AG09309 (cell line): Measurements from ENCODE around the gene BTN2A1.
"Not testable (repeated sequence)": the region's sequence is repeated elsewhere in the genome, so short reads cannot be mapped to it uniquely, and the experiment has no call there.

Source experiments
- DNase-seq: peaks from one replicate; pipeline ENCODE4 v3.0.0-alpha.2; 2010; ENCODE audit warnings: low read depth
- H3K4me3 ChIP-seq: 2 replicates; pipeline ENCODE4 v1.5.1; 2011; ENCODE audit warnings: mild to moderate bottlenecking, low read depth, low read length, moderate library complexity; ENCODE audit not compliant: control insufficient read depth
- TF ChIP-seq, protein P1 (sequence below): IDR thresholded peaks from 2 replicates; pipeline ENCODE4 v1.5.1; 2011; ENCODE audit warnings: mild to moderate bottlenecking, low read depth, low read length, inconsistent platforms; ENCODE audit not compliant: insufficient read depth, control insufficient read depth; ENCODE audit errors: missing control alignments

BTN2A1 gene

DNA sequence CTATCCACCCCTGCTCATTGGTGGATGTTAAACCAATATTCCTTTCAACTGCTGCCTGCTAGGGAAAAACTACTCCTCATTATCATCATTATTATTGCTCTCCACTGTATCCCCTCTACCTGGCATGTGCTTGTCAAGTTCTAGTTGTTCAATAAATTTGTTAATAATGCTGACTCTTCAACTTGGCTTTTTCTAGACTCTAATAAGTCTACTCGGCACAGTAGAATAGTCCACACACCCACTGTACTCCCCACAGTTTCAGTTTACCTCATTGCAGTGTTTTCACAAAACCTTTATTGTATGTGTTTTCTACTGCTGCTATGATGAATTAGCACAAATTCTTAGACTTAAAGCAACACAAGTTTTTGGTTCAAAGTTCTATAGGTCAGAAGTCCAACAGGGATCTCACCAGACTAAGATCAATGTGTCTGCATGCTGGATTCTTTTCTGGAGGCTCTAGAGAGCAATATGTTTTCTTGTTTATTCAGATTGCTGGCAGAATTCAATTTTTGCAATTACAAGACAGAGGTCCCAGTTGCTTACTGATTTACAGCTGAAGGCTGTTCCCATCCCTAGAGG, 42.6 kb upstream of the BTN2A1 start:
- DNase-seq = no peak
- TF ChIP-seq, protein P1, sequence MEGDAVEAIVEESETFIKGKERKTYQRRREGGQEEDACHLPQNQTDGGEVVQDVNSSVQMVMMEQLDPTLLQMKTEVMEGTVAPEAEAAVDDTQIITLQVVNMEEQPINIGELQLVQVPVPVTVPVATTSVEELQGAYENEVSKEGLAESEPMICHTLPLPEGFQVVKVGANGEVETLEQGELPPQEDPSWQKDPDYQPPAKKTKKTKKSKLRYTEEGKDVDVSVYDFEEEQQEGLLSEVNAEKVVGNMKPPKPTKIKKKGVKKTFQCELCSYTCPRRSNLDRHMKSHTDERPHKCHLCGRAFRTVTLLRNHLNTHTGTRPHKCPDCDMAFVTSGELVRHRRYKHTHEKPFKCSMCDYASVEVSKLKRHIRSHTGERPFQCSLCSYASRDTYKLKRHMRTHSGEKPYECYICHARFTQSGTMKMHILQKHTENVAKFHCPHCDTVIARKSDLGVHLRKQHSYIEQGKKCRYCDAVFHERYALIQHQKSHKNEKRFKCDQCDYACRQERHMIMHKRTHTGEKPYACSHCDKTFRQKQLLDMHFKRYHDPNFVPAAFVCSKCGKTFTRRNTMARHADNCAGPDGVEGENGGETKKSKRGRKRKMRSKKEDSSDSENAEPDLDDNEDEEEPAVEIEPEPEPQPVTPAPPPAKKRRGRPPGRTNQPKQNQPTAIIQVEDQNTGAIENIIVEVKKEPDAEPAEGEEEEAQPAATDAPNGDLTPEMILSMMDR = no peak
- H3K4me3 ChIP-seq = no peak overlapping the region

DNA sequence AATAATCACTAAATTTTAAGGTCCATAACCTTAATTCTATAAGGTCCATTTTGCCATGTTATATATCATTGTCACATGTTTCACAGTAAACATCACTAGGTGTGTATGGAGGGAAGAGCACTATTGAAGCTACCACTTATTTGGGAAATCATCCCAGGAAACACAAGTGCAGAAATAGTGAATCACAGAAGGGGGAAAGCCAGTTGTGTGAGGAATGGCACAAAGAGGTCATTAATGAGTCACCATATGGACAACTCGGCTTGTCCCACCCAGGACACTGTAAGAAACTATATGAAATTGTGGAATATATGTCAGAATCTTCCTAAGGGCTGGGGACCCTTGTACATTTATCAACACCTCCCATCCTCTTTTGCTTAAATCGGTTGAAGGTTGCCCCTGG, 42.0 kb upstream of the BTN2A1 start:
- TF ChIP-seq, protein P1 = no peak
- DNase-seq = no peak
- no peak overlapping the region for H3K4me3 ChIP-seq

DNA sequence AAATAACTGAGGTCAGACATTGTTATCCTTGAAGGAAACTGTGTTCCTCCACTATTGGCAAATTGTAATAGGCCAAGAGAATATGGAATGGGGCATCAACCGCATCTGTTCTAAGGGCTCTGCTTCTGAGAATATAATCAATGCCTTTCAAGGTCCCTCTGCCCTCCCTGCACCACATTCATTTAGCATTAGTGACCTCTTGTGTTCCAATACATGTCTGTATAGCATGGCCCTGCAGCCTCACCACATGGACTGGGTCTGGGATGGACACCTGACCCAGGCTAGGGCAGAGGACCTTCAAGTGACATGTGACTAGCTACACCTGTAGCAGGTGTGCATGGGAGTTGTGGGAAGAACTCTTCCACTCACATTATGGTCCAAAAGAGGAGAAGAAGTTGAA, 41.5 kb upstream of the BTN2A1 start:
- no peak for DNase-seq
- no peak overlapping the region for H3K4me3 ChIP-seq
- TF ChIP-seq, protein P1 = no peak

DNA sequence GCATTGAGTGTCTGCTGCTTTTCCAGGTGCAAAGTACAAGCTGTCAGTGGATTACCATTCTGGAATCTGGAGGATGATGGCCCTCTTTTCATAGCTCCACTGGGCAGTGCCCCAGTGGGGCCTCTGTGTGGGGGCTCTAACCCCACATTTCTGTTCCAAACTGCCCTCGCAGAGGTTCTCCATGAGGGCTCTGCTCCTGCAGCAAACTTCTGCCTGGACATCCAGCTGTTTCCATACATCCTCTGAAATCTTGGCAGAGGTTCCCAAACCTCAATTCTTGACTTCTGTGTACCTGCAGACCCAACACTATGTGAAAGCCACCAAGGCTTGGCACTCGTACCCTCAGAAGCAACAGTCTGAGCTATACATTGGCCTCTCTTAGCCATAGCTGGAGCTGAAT, 39.7 kb upstream of the BTN2A1 start:
- not testable (repeated sequence) for DNase-seq, H3K4me3 ChIP-seq

DNA sequence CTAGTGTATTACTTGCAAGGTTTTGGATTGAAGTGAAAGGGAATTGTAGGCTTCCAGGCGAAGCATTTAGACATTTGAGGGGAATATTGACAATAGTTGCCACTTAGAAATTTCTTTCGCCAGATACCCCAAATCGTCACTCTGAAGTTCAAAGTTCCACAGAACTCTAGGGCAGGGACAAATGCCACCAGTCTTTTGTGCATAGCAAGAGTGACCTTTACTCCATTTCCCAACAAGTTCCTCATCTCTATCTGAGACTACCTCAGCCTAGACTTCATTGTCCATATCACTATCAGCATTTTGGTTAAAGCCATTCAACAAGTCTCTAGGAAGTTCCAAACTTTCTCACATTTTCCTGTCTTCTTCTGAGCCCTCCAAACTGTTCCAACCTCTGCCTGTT, 39.0 kb upstream of the BTN2A1 start:
- not testable (repeated sequence) for DNase-seq, H3K4me3 ChIP-seq

DNA sequence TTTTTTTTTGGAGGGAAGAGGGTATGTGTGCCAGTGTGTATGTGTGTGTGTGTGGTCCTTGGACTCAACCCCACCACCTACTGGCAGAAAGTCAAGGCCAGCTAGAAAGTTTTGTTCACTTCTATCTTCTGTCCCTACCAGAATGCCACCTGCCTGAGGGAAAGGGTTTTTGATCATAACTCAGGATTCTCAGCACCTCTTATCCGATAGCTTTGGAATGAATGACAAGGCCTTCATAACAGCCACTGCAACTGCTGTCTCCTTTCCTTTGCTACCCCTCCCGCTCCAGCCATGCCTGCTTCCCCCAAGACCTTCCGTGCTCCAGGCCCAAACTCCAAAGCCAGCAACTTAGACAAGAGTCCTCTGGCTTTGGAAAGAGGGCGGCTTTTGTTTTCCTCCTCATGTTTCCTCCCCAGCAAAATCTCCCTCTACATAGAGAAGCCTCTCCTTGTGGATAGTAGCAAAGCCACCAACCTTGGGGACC, 37.0 kb upstream of the BTN2A1 start:
- TF ChIP-seq, protein P1 = peak; percentile 43

DNA sequence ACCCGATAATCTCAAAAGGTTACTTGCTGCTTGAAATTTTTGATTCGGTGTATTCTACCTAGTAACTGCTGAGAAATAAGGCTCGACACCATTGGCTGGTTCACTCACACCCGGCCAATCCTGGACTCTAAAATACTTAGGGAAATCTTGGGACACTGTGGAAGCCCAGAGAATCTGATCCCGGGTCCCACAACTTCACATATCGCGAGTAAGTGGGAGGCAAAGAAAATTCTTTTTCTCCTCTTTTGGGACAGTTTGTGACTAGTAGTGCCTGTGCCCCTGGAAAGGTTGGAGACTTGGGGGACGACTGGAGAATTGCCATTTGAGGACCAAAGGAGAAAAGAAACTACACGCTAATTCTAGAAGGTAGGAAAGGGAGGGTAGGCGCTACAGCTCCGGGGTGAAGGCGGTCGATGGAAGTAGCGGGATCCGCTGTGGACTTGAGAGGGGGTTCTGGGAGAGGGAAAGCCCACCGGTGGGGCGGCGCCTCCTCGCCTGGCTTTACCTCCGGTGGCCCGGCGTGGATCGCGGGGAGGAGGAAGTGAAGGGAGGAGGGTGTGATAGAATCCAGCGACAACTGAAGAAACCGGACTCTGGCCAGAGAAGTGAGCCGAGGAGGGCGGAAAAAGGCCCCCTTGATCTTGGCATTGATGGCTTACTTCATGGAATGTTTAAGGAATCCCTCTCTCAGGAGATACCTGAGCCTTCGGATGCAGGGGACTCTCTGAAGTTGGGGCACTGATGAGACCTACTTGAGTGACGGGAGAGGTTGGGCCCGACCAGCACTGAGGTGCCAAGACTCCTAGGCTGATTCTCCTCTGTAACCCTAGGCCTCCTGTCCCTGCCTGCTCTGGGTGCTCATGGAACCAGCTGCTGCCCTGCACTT, 36.3 kb upstream of the BTN2A1 start:
- peak; percentile 73 for DNase-seq
- peak overlapping the region; percentile 57 for H3K4me3 ChIP-seq
- TF ChIP-seq, protein P1 = no peak

More for the DNA sequence above, 37.0 kb upstream of the BTN2A1 start:
- no peak for DNase-seq
- peak overlapping the region; percentile 16 for H3K4me3 ChIP-seq
